IMR-90 (cell line): Measurements from ENCODE around the gene TLNRD1.

Experiments used
- BHLHE40 ChIP-seq: fragments of 150-350 bp; IDR thresholded peaks from 2 replicates; pipeline ENCODE4 v1.6.1; 2016; ENCODE audit warnings: mild to moderate bottlenecking, low read depth, low read length
- CTCF ChIP-seq: conservative IDR thresholded peaks from 2 replicates; pipeline ENCODE4 v1.5.1; 2012; ENCODE audit warnings: mild to moderate bottlenecking, low read depth, low read length, improper control_type of control experiment
- POLR2A ChIP-seq: IDR thresholded peaks from 2 replicates; pipeline ENCODE4 v1.6.1; 2012; ENCODE audit warnings: mild to moderate bottlenecking, low read depth, low read length
- RCOR1 ChIP-seq: IDR thresholded peaks from 2 replicates; pipeline ENCODE4 v1.6.1; 2012; ENCODE audit warnings: mild to moderate bottlenecking, low read length, improper control_type of control experiment; ENCODE audit not compliant: insufficient replicate concordance

DNA sequence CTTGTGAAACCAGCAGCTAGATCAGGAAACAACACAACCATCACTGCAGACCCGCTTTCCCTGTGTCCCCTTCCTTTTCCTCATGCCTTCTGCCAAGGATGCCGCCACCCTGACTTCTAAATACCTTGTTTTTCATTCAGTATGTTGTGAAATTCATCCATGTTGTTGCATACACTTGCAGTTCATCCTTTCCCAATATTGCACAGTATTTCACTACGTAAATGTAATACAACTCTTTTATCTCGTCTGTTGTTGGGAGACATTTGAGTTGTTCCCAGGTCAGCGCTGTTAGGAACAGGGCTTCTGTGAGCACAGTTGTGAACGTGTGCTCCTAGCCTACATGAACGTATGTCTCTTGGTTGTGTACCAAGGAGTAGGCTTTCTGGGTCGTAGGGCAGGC lies 24.2 kb downstream of the TLNRD1 start:
- no peak for TF ChIP-seq CTCF
- TF ChIP-seq BHLHE40, result no peak
- TF ChIP-seq RCOR1, result no peak
- no peak for TF ChIP-seq POLR2A
